Measurements from ENCODE around the gene RPS3A.

Gene RPS3A

GRCh38 chr4:151092488-151092887 is 6.9 kb upstream of the RPS3A start:
- DNase-seq (ENCODE audit: insufficient read length, low spot score) (no peak), FAIRE-seq (no peak)
- TF ChIP-seq PAX5 (IDR thresholded peaks at IDR 0.05; ENCODE audit: insufficient read depth, low read length, severe bottlenecking) (no peak), POU2F2 (IDR thresholded peaks at IDR 0.05; ENCODE audit: low read depth, low read length) (no peak), POLR2A (IDR thresholded peaks at IDR 0.05; ENCODE audit: low read depth, low read length) (no peak), TAF1 (IDR thresholded peaks at IDR 0.05; ENCODE audit: low read depth, low read length) (no peak), POLR2AphosphoS5 (IDR thresholded peaks at IDR 0.05; ENCODE audit: low read depth, low read length) (no peak), SPI1 (IDR thresholded peaks at IDR 0.05; ENCODE audit: low read depth, low read length) (no peak)

- FAIRE-seq: no peak
- TF ChIP-seq SPI1 (IDR thresholded peaks at IDR 0.05; ENCODE audit: low read depth, low read length): no peak
- no peak for TF ChIP-seq PAX5 (IDR thresholded peaks at IDR 0.05; ENCODE audit: insufficient read depth, low read length, severe bottlenecking)
- TF ChIP-seq POU2F2 (IDR thresholded peaks at IDR 0.05; ENCODE audit: low read depth, low read length): no peak
- TF ChIP-seq POLR2AphosphoS5 (IDR thresholded peaks at IDR 0.05; ENCODE audit: low read depth, low read length): no peak
- TF ChIP-seq TAF1 (IDR thresholded peaks at IDR 0.05; ENCODE audit: low read depth, low read length): no peak
- TF ChIP-seq POLR2A (IDR thresholded peaks at IDR 0.05; ENCODE audit: low read depth, low read length): no peak
- no peak for DNase-seq (ENCODE audit: insufficient read length, low spot score)
These were observed 6.2 kb upstream of the RPS3A start for GRCh38 chr4:151093203-151093602.

GRCh38 chr4:151094290-151094751 is 5.1 kb upstream of the RPS3A start:
- no peak for TF ChIP-seq POLR2A (IDR thresholded peaks at IDR 0.05; ENCODE audit: low read depth, low read length)
- TF ChIP-seq TAF1 (IDR thresholded peaks at IDR 0.05; ENCODE audit: low read depth, low read length): no peak
- no peak for TF ChIP-seq PAX5 (IDR thresholded peaks at IDR 0.05; ENCODE audit: insufficient read depth, low read length, severe bottlenecking)
- no peak for TF ChIP-seq POLR2AphosphoS5 (IDR thresholded peaks at IDR 0.05; ENCODE audit: low read depth, low read length)
- no peak for TF ChIP-seq POU2F2 (IDR thresholded peaks at IDR 0.05; ENCODE audit: low read depth, low read length)
- TF ChIP-seq SPI1 (IDR thresholded peaks at IDR 0.05; ENCODE audit: low read depth, low read length): no peak
- DNase-seq (ENCODE audit: insufficient read length, low spot score): no peak
- no peak for FAIRE-seq

- TF ChIP-seq POU2F2 (IDR thresholded peaks at IDR 0.05; ENCODE audit: low read depth, low read length) (no peak), SPI1 (IDR thresholded peaks at IDR 0.05; ENCODE audit: low read depth, low read length) (no peak), POLR2A (IDR thresholded peaks at IDR 0.05; ENCODE audit: low read depth, low read length) (no peak), TAF1 (IDR thresholded peaks at IDR 0.05; ENCODE audit: low read depth, low read length) (no peak), POLR2AphosphoS5 (IDR thresholded peaks at IDR 0.05; ENCODE audit: low read depth, low read length) (no peak), PAX5 (IDR thresholded peaks at IDR 0.05; ENCODE audit: insufficient read depth, low read length, severe bottlenecking) (no peak)
- no peak for DNase-seq (ENCODE audit: insufficient read length, low spot score)
- no peak for FAIRE-seq
These were observed 4.3 kb upstream of the RPS3A start for GRCh38 chr4:151095142-151095541.

GRCh38 chr4:151097759-151098158 is 1.7 kb upstream of the RPS3A start:
- no peak for TF ChIP-seq PAX5 (IDR thresholded peaks at IDR 0.05; ENCODE audit: insufficient read depth, low read length, severe bottlenecking)
- no peak for TF ChIP-seq POLR2A (IDR thresholded peaks at IDR 0.05; ENCODE audit: low read depth, low read length)
- no peak for TF ChIP-seq SPI1 (IDR thresholded peaks at IDR 0.05; ENCODE audit: low read depth, low read length)
- TF ChIP-seq POU2F2 (IDR thresholded peaks at IDR 0.05; ENCODE audit: low read depth, low read length): no peak
- TF ChIP-seq POLR2AphosphoS5 (IDR thresholded peaks at IDR 0.05; ENCODE audit: low read depth, low read length): no peak
- no peak for TF ChIP-seq TAF1 (IDR thresholded peaks at IDR 0.05; ENCODE audit: low read depth, low read length)
- FAIRE-seq: no peak
- DNase-seq (ENCODE audit: insufficient read length, low spot score): no peak

- no peak for TF ChIP-seq POLR2A (IDR thresholded peaks at IDR 0.05; ENCODE audit: low read depth, low read length)
- TF ChIP-seq TAF1 (IDR thresholded peaks at IDR 0.05; ENCODE audit: low read depth, low read length): no peak
- TF ChIP-seq POU2F2 (IDR thresholded peaks at IDR 0.05; ENCODE audit: low read depth, low read length): no peak
- TF ChIP-seq SPI1 (IDR thresholded peaks at IDR 0.05; ENCODE audit: low read depth, low read length): no peak
- TF ChIP-seq POLR2AphosphoS5 (IDR thresholded peaks at IDR 0.05; ENCODE audit: low read depth, low read length): no peak
- TF ChIP-seq PAX5 (IDR thresholded peaks at IDR 0.05; ENCODE audit: insufficient read depth, low read length, severe bottlenecking): no peak
- FAIRE-seq (no peak), DNase-seq (ENCODE audit: insufficient read length, low spot score) (no peak)
These were observed 524 bp upstream of the RPS3A start for GRCh38 chr4:151098979-151099228.

GRCh38 chr4:151099976-151100417 is 569 bp downstream of the RPS3A start:
- FAIRE-seq (peak; percentile 72), DNase-seq (ENCODE audit: insufficient read length, low spot score) (no peak)
- TF ChIP-seq SPI1 (IDR thresholded peaks at IDR 0.05; ENCODE audit: low read depth, low read length): no peak

- no peak for DNase-seq (ENCODE audit: insufficient read length, low spot score)
- FAIRE-seq: no peak
- TF ChIP-seq PAX5 (IDR thresholded peaks at IDR 0.05; ENCODE audit: insufficient read depth, low read length, severe bottlenecking) (no peak), POLR2AphosphoS5 (IDR thresholded peaks at IDR 0.05; ENCODE audit: low read depth, low read length) (no peak), POU2F2 (IDR thresholded peaks at IDR 0.05; ENCODE audit: low read depth, low read length) (no peak), TAF1 (IDR thresholded peaks at IDR 0.05; ENCODE audit: low read depth, low read length) (no peak), POLR2A (IDR thresholded peaks at IDR 0.05; ENCODE audit: low read depth, low read length) (no peak), SPI1 (IDR thresholded peaks at IDR 0.05; ENCODE audit: low read depth, low read length) (no peak)
These were observed 1.1 kb downstream of the RPS3A start for GRCh38 chr4:151100531-151100930.

GRCh38 chr4:151103758-151104157 is 4.3 kb downstream of the RPS3A start:
- no peak for FAIRE-seq
- no peak for TF ChIP-seq PAX5 (IDR thresholded peaks at IDR 0.05; ENCODE audit: insufficient read depth, low read length, severe bottlenecking)
- no peak for TF ChIP-seq TAF1 (IDR thresholded peaks at IDR 0.05; ENCODE audit: low read depth, low read length)
- TF ChIP-seq POU2F2 (IDR thresholded peaks at IDR 0.05; ENCODE audit: low read depth, low read length): no peak
- TF ChIP-seq POLR2A (IDR thresholded peaks at IDR 0.05; ENCODE audit: low read depth, low read length): no peak
- TF ChIP-seq SPI1 (IDR thresholded peaks at IDR 0.05; ENCODE audit: low read depth, low read length): no peak
- no peak for TF ChIP-seq POLR2AphosphoS5 (IDR thresholded peaks at IDR 0.05; ENCODE audit: low read depth, low read length)
- DNase-seq (ENCODE audit: insufficient read length, low spot score): no peak

GRCh38 chr4:151104621-151105020 is 5.2 kb downstream of the RPS3A start:
- FAIRE-seq (no peak), DNase-seq (ENCODE audit: insufficient read length, low spot score) (no peak)
- TF ChIP-seq POU2F2 (IDR thresholded peaks at IDR 0.05; ENCODE audit: low read depth, low read length) (no peak), SPI1 (IDR thresholded peaks at IDR 0.05; ENCODE audit: low read depth, low read length) (no peak), POLR2A (IDR thresholded peaks at IDR 0.05; ENCODE audit: low read depth, low read length) (no peak), TAF1 (IDR thresholded peaks at IDR 0.05; ENCODE audit: low read depth, low read length) (no peak), PAX5 (IDR thresholded peaks at IDR 0.05; ENCODE audit: insufficient read depth, low read length, severe bottlenecking) (no peak), POLR2AphosphoS5 (IDR thresholded peaks at IDR 0.05; ENCODE audit: low read depth, low read length) (no peak)

All from GM12891 (cell line).